Measurements from ENCODE around the gene VAMP1. TPM values are rescaled to one million over a fixed set of nuclear protein-coding genes. Genes with fewer than 3 reads are reported as not detected.

Gene VAMP1
- total and polyA plus RNA-seq, 9 of the 15 experiments (the other 6 are each of a cell fraction or from before 2014, with no cell fraction given): 0.76 to 13.2 (median 4.2) TPM

- no peaks in the 10 kb centered on the region for H3K36me3 ChIP-seq (ENCODE audit: control insufficient read depth, insufficient read depth, low read length)
- FAIRE-seq (no peak), ATAC-seq (no peak), DNase-seq (ENCODE audit: extremely low read depth in 1 of 4, low spot score in 3 of 4) (no peak)
- H3K4me1 ChIP-seq (replicated peaks in 1 of 2; ENCODE audit: control insufficient read depth in 2 of 2, insufficient read depth in 2 of 2, low read length in 2 of 2): no peaks in the 10 kb centered on the region; a peak in 1 of 5 replicates
- ChIA-PET POLR2A (interaction anchor here (0.9 kb wide), 1 partner anchor 13 kb away, joined by 3 read pairs; no protein-coding TSS in a partner anchor), CTCF (ENCODE audit: low intra/inter-chr PET ratio) (no interaction called here)
- no TSS peak for BruUV-seq (replicated peaks)
- H3K4me3 ChIP-seq: no peak overlapping the region
- H3K9me3 ChIP-seq (replicated peaks; ENCODE audit: control insufficient read depth, insufficient read depth, low read depth, low read length): no peaks in the 10 kb centered on the region
- no peak overlapping the region for H2AFZ ChIP-seq (ENCODE audit: low read depth, low read length)
- H3K9me1 ChIP-seq (ENCODE audit: control insufficient read depth, insufficient read depth, low read length): no peaks in the 10 kb centered on the region
- H3K79me2 ChIP-seq (ENCODE audit: control insufficient read depth, insufficient read depth, low read length): no peaks in the 10 kb centered on the region
- 29% methylated on average over 4 of the region's 4 CpGs for WGBS (ENCODE audit: insufficient coverage, low coverage, missing lambda C conversion rate)
- H4K20me1 ChIP-seq (replicated peaks; ENCODE audit: control insufficient read depth, insufficient read depth, low read length): no peaks in the 10 kb centered on the region
- H3K27me3 ChIP-seq (ENCODE audit: control insufficient read depth in 2 of 2, insufficient read depth in 2 of 2, low read length in 2 of 2): peaks cover 0 to 9% of the 10 kb centered on the region in 2 experiments; a peak in 4 of 5 replicates
- in situ Hi-C loops (cut with MboI): no loop called here
- no peak overlapping the region for H3K27ac ChIP-seq (ENCODE audit: extremely low read depth, low read depth, low read length)
- no peak overlapping the region for H3K4me2 ChIP-seq (ENCODE audit: insufficient read depth, low read length)
- intact Hi-C loops (cut with micrococcal nuclease): no loop called here
- no peak for TF ChIP-seq PHTF2 (CRISPR knock-in tag; IDR thresholded peaks at IDR 0.05)
- no peak overlapping the region for H3K9ac ChIP-seq (ENCODE audit: insufficient read depth in 1 of 2, low read depth in 2 of 2, low read length in 2 of 2)
These were observed 26.4 kb downstream of the VAMP1 start for GRCh38 chr12:6444031-6444430.

- DNase-seq (ENCODE audit: extremely low read depth in 1 of 4, low spot score in 3 of 4): no peak
- Histone ChIP-seq H3K9ac (ENCODE audit: insufficient read depth in 1 of 2, low read depth in 2 of 2, low read length in 2 of 2) (no peak overlapping the region), H3K9me3 (replicated peaks; ENCODE audit: control insufficient read depth, insufficient read depth, low read depth, low read length) (no peaks in the 10 kb centered on the region), H3K9me1 (ENCODE audit: control insufficient read depth, insufficient read depth, low read length) (no peaks in the 10 kb centered on the region), H3K4me2 (ENCODE audit: insufficient read depth, low read length) (no peak overlapping the region), H2AFZ (ENCODE audit: low read depth, low read length) (no peak overlapping the region), H3K27me3 (ENCODE audit: control insufficient read depth in 2 of 2, insufficient read depth in 2 of 2, low read length in 2 of 2) (peaks cover 0 to 9% of the 10 kb centered on the region in 2 experiments; a peak in 4 of 5 replicates), H3K4me3 (no peak overlapping the region), H4K20me1 (replicated peaks; ENCODE audit: control insufficient read depth, insufficient read depth, low read length) (no peaks in the 10 kb centered on the region), H3K27ac (ENCODE audit: extremely low read depth, low read depth, low read length) (no peak overlapping the region), H3K4me1 (replicated peaks in 1 of 2; ENCODE audit: control insufficient read depth in 2 of 2, insufficient read depth in 2 of 2, low read length in 2 of 2) (no peaks in the 10 kb centered on the region; a peak in 1 of 5 replicates), H3K79me2 (ENCODE audit: control insufficient read depth, insufficient read depth, low read length) (no peaks in the 10 kb centered on the region), H3K36me3 (ENCODE audit: control insufficient read depth, insufficient read depth, low read length) (no peaks in the 10 kb centered on the region)
- FAIRE-seq: no peak
- CTCF ChIA-PET (ENCODE audit: low intra/inter-chr PET ratio): no interaction called here
- in situ Hi-C loops (cut with MboI): no loop called here
- intact Hi-C loops (cut with micrococcal nuclease): no loop called here
- WGBS (ENCODE audit: insufficient coverage, low coverage, missing lambda C conversion rate): 12% methylated on average over 7 of the region's 9 CpGs
- BruUV-seq (replicated peaks): no TSS peak
- TF ChIP-seq FOXP1 (CRISPR knock-in tag; IDR thresholded peaks at IDR 0.05): no peak
- no peak for TF ChIP-seq MTA3 (IDR thresholded peaks at IDR 0.05; ENCODE audit: borderline replicate concordance)
- TF ChIP-seq, protein P1, sequence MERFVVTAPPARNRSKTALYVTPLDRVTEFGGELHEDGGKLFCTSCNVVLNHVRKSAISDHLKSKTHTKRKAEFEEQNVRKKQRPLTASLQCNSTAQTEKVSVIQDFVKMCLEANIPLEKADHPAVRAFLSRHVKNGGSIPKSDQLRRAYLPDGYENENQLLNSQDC (CRISPR knock-in tag; IDR thresholded peaks at IDR 0.05): no peak
- no peak for TF ChIP-seq BCL6 (CRISPR knock-in tag; IDR thresholded peaks at IDR 0.05)
- TF ChIP-seq IRF1 (CRISPR knock-in tag; IDR thresholded peaks at IDR 0.05; ENCODE audit: borderline replicate concordance): no peak
- TF ChIP-seq SRF (CRISPR knock-in tag; IDR thresholded peaks at IDR 0.05): no peak
- TF ChIP-seq, protein P2, sequence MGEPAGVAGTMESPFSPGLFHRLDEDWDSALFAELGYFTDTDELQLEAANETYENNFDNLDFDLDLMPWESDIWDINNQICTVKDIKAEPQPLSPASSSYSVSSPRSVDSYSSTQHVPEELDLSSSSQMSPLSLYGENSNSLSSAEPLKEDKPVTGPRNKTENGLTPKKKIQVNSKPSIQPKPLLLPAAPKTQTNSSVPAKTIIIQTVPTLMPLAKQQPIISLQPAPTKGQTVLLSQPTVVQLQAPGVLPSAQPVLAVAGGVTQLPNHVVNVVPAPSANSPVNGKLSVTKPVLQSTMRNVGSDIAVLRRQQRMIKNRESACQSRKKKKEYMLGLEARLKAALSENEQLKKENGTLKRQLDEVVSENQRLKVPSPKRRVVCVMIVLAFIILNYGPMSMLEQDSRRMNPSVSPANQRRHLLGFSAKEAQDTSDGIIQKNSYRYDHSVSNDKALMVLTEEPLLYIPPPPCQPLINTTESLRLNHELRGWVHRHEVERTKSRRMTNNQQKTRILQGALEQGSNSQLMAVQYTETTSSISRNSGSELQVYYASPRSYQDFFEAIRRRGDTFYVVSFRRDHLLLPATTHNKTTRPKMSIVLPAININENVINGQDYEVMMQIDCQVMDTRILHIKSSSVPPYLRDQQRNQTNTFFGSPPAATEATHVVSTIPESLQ (CRISPR knock-in tag; IDR thresholded peaks at IDR 0.05): no peak
- TF ChIP-seq TBL1XR1 (IDR thresholded peaks at IDR 0.05; ENCODE audit: low read length in 2 of 2): no peak
- ATAC-seq: no peak
- POLR2A ChIA-PET: interaction anchor here (0.9 kb wide), 1 partner anchor 14 kb away, joined by 3 read pairs; no protein-coding TSS in a partner anchor
These were observed 27.0 kb downstream of the VAMP1 start for GRCh38 chr12:6443361-6443983.
